ENCODE measurements around the gene IFNE. TPM values are rescaled to one million over a fixed set of nuclear protein-coding genes. Genes with fewer than 3 reads are reported as not detected.

IFNE gene
- total and polyA plus RNA-seq, 8 donors = 0.73 to 2.9 (median 1.8) TPM; not detected in 5

- Histone ChIP-seq H3K27ac (no peak overlapping the region), H3K36me3 (no peaks in the 10 kb centered on the region), H3K9me3 (no peaks in the 10 kb centered on the region), H3K27me3 (peaks cover 0 to 4% (median 0%) of the 10 kb centered on the region in 3 donors), H3K4me3 (no peak overlapping the region), H3K4me1 (no peaks in the 10 kb centered on the region)
- intact Hi-C loops (cut with DNase I; ENCODE audit: low total_unique reads) = no loop called here
- TF ChIP-seq POLR2AphosphoS5 (IDR thresholded peaks at IDR 0.05) = no peak
- no peak for TF ChIP-seq EP300 (IDR thresholded peaks at IDR 0.05)
- no peak for TF ChIP-seq POLR2A (IDR thresholded peaks at IDR 0.05)
- TF ChIP-seq CTCF (IDR thresholded peaks at IDR 0.05) = no peak
- DNase-seq = no peak
- 27 to 43% (median 34%) methylated on average over 1 of the region's 1 CpG for WGBS, 5 donors
Measured at GRCh38 chr9:21491756-21492155, 9.6 kb upstream of the IFNE start.

GRCh38 chr9:21481470-21482056, 550 bp downstream of the IFNE start:
- intact Hi-C loops (cut with DNase I; ENCODE audit: low total_unique reads) = no loop called here
- H3K27ac ChIP-seq = no peak overlapping the region
- no peaks in the 10 kb centered on the region for H3K27me3 ChIP-seq
- 6 to 25% (median 12%) methylated on average over 1 of the region's 1 CpG for WGBS, 5 donors
- no peaks in the 10 kb centered on the region for H3K9me3 ChIP-seq
- peaks cover 0 to 7% (median 3%) of the 10 kb centered on the region in 4 donors for H3K4me1 ChIP-seq
- no peaks in the 10 kb centered on the region for H3K36me3 ChIP-seq
- DNase-seq = peak in 1 of 2 donors; percentile 12
- H3K4me3 ChIP-seq = no peak overlapping the region
- TF ChIP-seq CTCF (IDR thresholded peaks at IDR 0.05) (no peak), POLR2A (IDR thresholded peaks at IDR 0.05) (no peak), EP300 (IDR thresholded peaks at IDR 0.05) (no peak), POLR2AphosphoS5 (IDR thresholded peaks at IDR 0.05) (no peak)

- Histone ChIP-seq H3K9me3 (no peaks in the 10 kb centered on the region), H3K36me3 (no peaks in the 10 kb centered on the region), H3K27ac (no peak overlapping the region), H3K4me1 (peaks cover 0 to 7% (median 3%) of the 10 kb centered on the region in 4 donors), H3K4me3 (no peak overlapping the region), H3K27me3 (no peaks in the 10 kb centered on the region)
- TF ChIP-seq CTCF (IDR thresholded peaks at IDR 0.05) (no peak), POLR2A (IDR thresholded peaks at IDR 0.05) (no peak), EP300 (IDR thresholded peaks at IDR 0.05) (no peak), POLR2AphosphoS5 (IDR thresholded peaks at IDR 0.05) (no peak)
- DNase-seq = no peak
- 76 to 87% (median 77%) methylated on average over 8 of the region's 8 CpGs for WGBS, 5 donors
- intact Hi-C loops (cut with DNase I; ENCODE audit: low total_unique reads) = no loop called here
Measured at GRCh38 chr9:21479152-21479702, 2.9 kb downstream of the IFNE start.

- WGBS, 5 donors = 78 to 93% (median 92%) methylated on average over 2 of the region's 2 CpGs
- Histone ChIP-seq H3K9me3 (no peaks in the 10 kb centered on the region), H3K4me3 (no peak overlapping the region), H3K27ac (no peak overlapping the region), H3K36me3 (no peaks in the 10 kb centered on the region), H3K4me1 (peaks cover 0 to 7% (median 3%) of the 10 kb centered on the region in 4 donors), H3K27me3 (no peaks in the 10 kb centered on the region)
- intact Hi-C loops (cut with DNase I; ENCODE audit: low total_unique reads) = no loop called here
- DNase-seq = no peak
- no peak for TF ChIP-seq EP300 (IDR thresholded peaks at IDR 0.05)
- TF ChIP-seq POLR2A (IDR thresholded peaks at IDR 0.05) = no peak
Measured at GRCh38 chr9:21477466-21477865, 4.6 kb downstream of the IFNE start.

GRCh38 chr9:21473236-21473635, 8.9 kb downstream of the IFNE start:
- Histone ChIP-seq H3K36me3 (no peaks in the 10 kb centered on the region), H3K27me3 (no peaks in the 10 kb centered on the region), H3K9me3 (no peaks in the 10 kb centered on the region), H3K27ac (no peak overlapping the region), H3K4me3 (no peak overlapping the region), H3K4me1 (no peaks in the 10 kb centered on the region)
- DNase-seq = no peak
- WGBS, 5 donors = 90 to 94% (median 93%) methylated on average over 3 of the region's 3 CpGs
- intact Hi-C loops (cut with DNase I; ENCODE audit: low total_unique reads) = no loop called here
- TF ChIP-seq POLR2A (IDR thresholded peaks at IDR 0.05) = no peak
- no peak for TF ChIP-seq CTCF (IDR thresholded peaks at IDR 0.05)
- TF ChIP-seq EP300 (IDR thresholded peaks at IDR 0.05) = no peak
- TF ChIP-seq POLR2AphosphoS5 (IDR thresholded peaks at IDR 0.05) = no peak

Data from stomach (tissue), 9 donors.